K562 (cell line): ENCODE measurements around the gene TNIK. TPM values are rescaled to one million over a fixed set of nuclear protein-coding genes. Genes with fewer than 3 reads are reported as not detected.
A peak's percentile ranks its signal among the peaks of the same experiment; 100 is the strongest.

Experiments used
- ASH1L ChIP-seq: fragments of 450-650 bp; IDR thresholded peaks from 2 replicates; pipeline ENCODE4 v1.6.1; 2018; ENCODE audit warnings: borderline replicate concordance, mild to moderate bottlenecking, low read depth; ENCODE audit not compliant: partially characterized antibody
- BCOR ChIP-seq: fragments of 450-650 bp; IDR thresholded peaks from 2 replicates; pipeline ENCODE4 v1.6.1; 2016
- BHLHE40 ChIP-seq: IDR thresholded peaks from 2 replicates; pipeline ENCODE4 v1.6.1; 2011; ENCODE audit warnings: low read length, improper control_type of control experiment
- CBX3 ChIP-seq, 2 experiments: IDR thresholded peaks; 1 replicate in 1 of 2; 2 replicates in 1 of 2; pipeline ENCODE4 v1.6.1; 2012; ENCODE audit warnings: inconsistent platforms in 2 of 2, low read length in 2 of 2, borderline replicate concordance in 1 of 2, control low read depth in 1 of 2
- ELF2 ChIP-seq: fragments of 250-450 bp; sonication (Bioruptor Pico); IDR thresholded peaks from 2 replicates; pipeline ENCODE4 v1.5.0; 2021; ENCODE audit warnings: mild to moderate bottlenecking
- KDM5B ChIP-seq: fragments of 200-600 bp; sonication (generic); IDR thresholded peaks from 2 replicates; pipeline ENCODE4 v1.6.1; 2012; ENCODE audit warnings: low read depth, mild to moderate bottlenecking, moderate library complexity, low read length, control low read depth, inconsistent platforms; ENCODE audit not compliant: insufficient replicate concordance
- KLF16 ChIP-seq: IDR thresholded peaks from 2 replicates; pipeline ENCODE4 v1.6.1; 2016; ENCODE audit warnings: antibody characterized with exemption
- MEF2A ChIP-seq: IDR thresholded peaks from 2 replicates; pipeline ENCODE4 v1.6.1; 2011; ENCODE audit warnings: low read depth, mild to moderate bottlenecking, low read length, moderate library complexity; ENCODE audit not compliant: control insufficient read depth
- MEF2D ChIP-seq: conservative IDR thresholded peaks from 2 replicates; pipeline ENCODE4 v1.6.1; 2016; ENCODE audit warnings: low read depth, missing genetic modification characterization, missing compliant biosample characterization
- MNT ChIP-seq, 2 experiments: fragments of 450-650 bp; conservative IDR thresholded peaks; 2 replicates each; pipeline ENCODE4 v1.6.1; 2017; ENCODE audit warnings: mild to moderate bottlenecking in 2 of 2, moderate library complexity in 2 of 2
- MTA1 ChIP-seq: fragments of 450-650 bp; IDR thresholded peaks from 2 replicates; pipeline ENCODE4 v1.6.1; 2017; ENCODE audit warnings: borderline replicate concordance
- MXI1 ChIP-seq: IDR thresholded peaks from 2 replicates; pipeline ENCODE4 v1.6.1; 2011; ENCODE audit warnings: low read depth, mild to moderate bottlenecking, improper control_type of control experiment, low read length
- NCOA6 ChIP-seq: fragments of 450-650 bp; IDR thresholded peaks from 2 replicates; pipeline ENCODE4 v1.6.1; 2017; ENCODE audit warnings: mild to moderate bottlenecking
- SRF ChIP-seq, 2 experiments: fragments of 250-450, 450-650 bp in 1 of 2; sonication (Bioruptor Pico) in 1 of 2; sonication (generic) in 1 of 2; formaldehyde crosslinking; IDR thresholded peaks; 2 replicates each; pipeline versions ENCODE4 v1.5.0 to v1.5.1; 2020 to 2022; ENCODE audit warnings: mild to moderate bottlenecking in 1 of 2, missing genetic modification reagents in 1 of 2
- TAF7 ChIP-seq: fragments of 450-650 bp; IDR thresholded peaks from 2 replicates; pipeline ENCODE4 v1.6.1; 2016; ENCODE audit warnings: missing genetic modification characterization, missing compliant biosample characterization
- TCF3 ChIP-seq: sonication (generic); formaldehyde crosslinking; IDR thresholded peaks from 2 replicates; pipeline ENCODE4 v1.4.0; 2020; ENCODE audit warnings: mild to moderate bottlenecking, missing genetic modification reagents
- ZNF197 ChIP-seq: fragments of 200-800 bp; sonication (Bioruptor generic); IDR thresholded peaks from 2 replicates; pipeline ENCODE4 v1.6.1; 2016; ENCODE audit warnings: low read depth, missing genetic modification characterization, missing compliant biosample characterization
- ZNF316 ChIP-seq: fragments of 450-650 bp; IDR thresholded peaks from 2 replicates; pipeline ENCODE4 v1.6.1; 2016
- ZNF395 ChIP-seq: fragments of 200-800 bp; sonication (Bioruptor generic); IDR thresholded peaks from 2 replicates; pipeline ENCODE4 v1.6.1; 2017; ENCODE audit warnings: missing genetic modification characterization, missing compliant biosample characterization
- ZNF57 ChIP-seq: fragments of 450-650 bp; formaldehyde crosslinking; IDR thresholded peaks from 2 replicates; pipeline ENCODE4 v1.4.0; 2020; ENCODE audit warnings: mild to moderate bottlenecking, moderate library complexity
- ZNF644 ChIP-seq: fragments of 200-800 bp; sonication (Bioruptor generic); IDR thresholded peaks from 2 replicates; pipeline ENCODE4 v1.6.1; 2016; ENCODE audit warnings: low read depth, missing genetic modification characterization, missing compliant biosample characterization
- polyA plus RNA-seq, 8 experiments: library from polyadenylated mRNA; depleted of rRNA in 4 of 8; stranded (reverse) in 5 of 8; unstranded in 3 of 8; fragments of >200 nt; fragmentation: Nextera tagmentation in 2 of 8; fragmentation: Illumina TruSeq in 1 of 8; extraction: Ambion mirVana in 2 of 8; extraction: Trizol in 1 of 8; gene quantifications; 2 replicates each; pipeline versions ENCODE4 v1.2.1 to v1.2.3, GENCODE V29; 2011 to 2014; ENCODE audit warnings: inconsistent platforms in 1 of 8, missing spikeins in 1 of 8
- total RNA-seq, 7 experiments: library from RNA; depleted of rRNA in 6 of 7; stranded (reverse); fragments of >200 nt in 6 of 7; fragmentation: Illumina TruSeq in 2 of 7; extraction: Trizol in 2 of 7; gene quantifications; 2 replicates each; pipeline versions ENCODE4 v1.2.1 to v1.2.3, GENCODE V29; 2011 to 2021; ENCODE audit warnings: low replicate concordance in 1 of 7
- TF ChIP-seq, protein P1 (sequence below): fragments of 450-650 bp; conservative IDR thresholded peaks from 2 replicates; pipeline ENCODE4 v1.6.1; 2016; ENCODE audit warnings: missing genetic modification characterization, low read depth, mild to moderate bottlenecking, missing compliant biosample characterization, moderate library complexity
- TF ChIP-seq, protein P2 (sequence below): fragments of 150-350 bp; conservative IDR thresholded peaks from 2 replicates; pipeline ENCODE4 v1.6.1; 2014; ENCODE audit warnings: low read length

Gene TNIK
- total and polyA plus RNA-seq, 9 of the 15 experiments (the other 6 are each of a cell fraction or from before 2014, with no cell fraction given): 6.6 to 39.0 (median 24.7) TPM

GRCh38 chr3:171470714-171471227 is 10.6 kb upstream of the TNIK start (continued):
- TF ChIP-seq TCF3 (CRISPR knock-in tag) (peak; percentile 93), MEF2A (peak; percentile 80), KLF16 (peak; percentile 94), ZNF197 (CRISPR knock-in tag) (peak; percentile 89), ZNF57 (no peak), MXI1 (no peak), BHLHE40 (peak; percentile 32; the same call in 1 of the 2 replicates), NCOA6 (peak; percentile 56), ASH1L (no peak), ZNF395 (CRISPR knock-in tag) (peak; percentile 90; the same call in 1 of the 2 replicates), MNT (conservative IDR thresholded peaks at IDR 0.05) (peak in 1 of 2 experiments; percentile 61; a peak in 1 of 4 replicates), ZNF644 (tag) (peak; percentile 89; the same call in 1 of the 2 replicates), TAF7 (no peak), CBX3 (IDR thresholded peaks at IDR 0.05; ENCODE audit: borderline replicate concordance in 1 of 2, low read length in 2 of 2) (peak in 1 of 2 experiments; percentile 66; a peak in 1 of 3 replicates), KDM5B (no peak), ELF2 (CRISPR knock-in tag) (peak; percentile 15; the same call in 1 of the 2 replicates), ZNF316 (peak; percentile 92), SRF (CRISPR knock-in tag; IDR thresholded peaks at IDR 0.05) (peak in 1 of 2 experiments; percentile 10; a peak in 1 of 4 replicates), MEF2D (peak; percentile 91), BCOR (peak; percentile 90; the same call in 1 of the 2 replicates), MTA1 (peak; percentile 94; the same call in 1 of the 2 replicates)
- TF ChIP-seq, protein P1, sequence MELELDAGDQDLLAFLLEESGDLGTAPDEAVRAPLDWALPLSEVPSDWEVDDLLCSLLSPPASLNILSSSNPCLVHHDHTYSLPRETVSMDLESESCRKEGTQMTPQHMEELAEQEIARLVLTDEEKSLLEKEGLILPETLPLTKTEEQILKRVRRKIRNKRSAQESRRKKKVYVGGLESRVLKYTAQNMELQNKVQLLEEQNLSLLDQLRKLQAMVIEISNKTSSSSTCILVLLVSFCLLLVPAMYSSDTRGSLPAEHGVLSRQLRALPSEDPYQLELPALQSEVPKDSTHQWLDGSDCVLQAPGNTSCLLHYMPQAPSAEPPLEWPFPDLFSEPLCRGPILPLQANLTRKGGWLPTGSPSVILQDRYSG (tag): peak; percentile 14; the same call in 1 of the 2 replicates
- TF ChIP-seq, protein P2, sequence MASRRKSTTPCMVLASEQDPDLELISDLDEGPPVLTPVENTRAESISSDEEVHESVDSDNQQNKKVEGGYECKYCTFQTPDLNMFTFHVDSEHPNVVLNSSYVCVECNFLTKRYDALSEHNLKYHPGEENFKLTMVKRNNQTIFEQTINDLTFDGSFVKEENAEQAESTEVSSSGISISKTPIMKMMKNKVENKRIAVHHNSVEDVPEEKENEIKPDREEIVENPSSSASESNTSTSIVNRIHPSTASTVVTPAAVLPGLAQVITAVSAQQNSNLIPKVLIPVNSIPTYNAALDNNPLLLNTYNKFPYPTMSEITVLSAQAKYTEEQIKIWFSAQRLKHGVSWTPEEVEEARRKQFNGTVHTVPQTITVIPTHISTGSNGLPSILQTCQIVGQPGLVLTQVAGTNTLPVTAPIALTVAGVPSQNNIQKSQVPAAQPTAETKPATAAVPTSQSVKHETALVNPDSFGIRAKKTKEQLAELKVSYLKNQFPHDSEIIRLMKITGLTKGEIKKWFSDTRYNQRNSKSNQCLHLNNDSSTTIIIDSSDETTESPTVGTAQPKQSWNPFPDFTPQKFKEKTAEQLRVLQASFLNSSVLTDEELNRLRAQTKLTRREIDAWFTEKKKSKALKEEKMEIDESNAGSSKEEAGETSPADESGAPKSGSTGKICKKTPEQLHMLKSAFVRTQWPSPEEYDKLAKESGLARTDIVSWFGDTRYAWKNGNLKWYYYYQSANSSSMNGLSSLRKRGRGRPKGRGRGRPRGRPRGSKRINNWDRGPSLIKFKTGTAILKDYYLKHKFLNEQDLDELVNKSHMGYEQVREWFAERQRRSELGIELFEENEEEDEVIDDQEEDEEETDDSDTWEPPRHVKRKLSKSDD: no peak
